Fibroblast of skin of right quadriceps (primary cell): ENCODE measurements around the gene RBM18.

Source experiments
- DNase-seq: peaks from one replicate; pipeline ENCODE4 v3.0.0-alpha.2; 2013

The RBM18 gene

DNA sequence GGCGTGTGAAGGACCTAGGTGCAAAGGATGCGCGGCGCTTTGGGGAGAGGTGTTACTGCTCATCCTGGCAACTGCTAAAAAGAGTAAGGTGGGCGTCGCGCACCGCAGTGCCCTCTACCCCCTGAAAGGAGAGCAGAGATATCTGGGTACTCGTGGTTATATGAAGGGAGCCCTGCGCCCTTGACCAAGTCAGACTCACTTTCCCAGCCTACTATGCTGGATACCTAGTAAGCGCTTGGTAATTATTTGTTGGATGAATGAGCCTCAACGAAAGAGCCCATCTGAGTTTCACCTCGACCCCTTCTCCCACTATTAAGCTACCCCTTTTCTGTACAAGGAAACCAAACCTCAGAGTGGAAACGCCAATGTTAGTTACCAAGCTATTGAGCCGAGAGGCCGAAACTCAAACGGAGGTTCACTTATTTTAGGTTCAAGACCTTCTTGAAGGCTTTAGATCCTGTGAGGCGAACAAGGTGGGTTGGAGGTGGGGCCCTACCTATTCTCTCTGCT lies 43.9 kb downstream of the RBM18 start:
- DNase-seq = no peak

DNA sequence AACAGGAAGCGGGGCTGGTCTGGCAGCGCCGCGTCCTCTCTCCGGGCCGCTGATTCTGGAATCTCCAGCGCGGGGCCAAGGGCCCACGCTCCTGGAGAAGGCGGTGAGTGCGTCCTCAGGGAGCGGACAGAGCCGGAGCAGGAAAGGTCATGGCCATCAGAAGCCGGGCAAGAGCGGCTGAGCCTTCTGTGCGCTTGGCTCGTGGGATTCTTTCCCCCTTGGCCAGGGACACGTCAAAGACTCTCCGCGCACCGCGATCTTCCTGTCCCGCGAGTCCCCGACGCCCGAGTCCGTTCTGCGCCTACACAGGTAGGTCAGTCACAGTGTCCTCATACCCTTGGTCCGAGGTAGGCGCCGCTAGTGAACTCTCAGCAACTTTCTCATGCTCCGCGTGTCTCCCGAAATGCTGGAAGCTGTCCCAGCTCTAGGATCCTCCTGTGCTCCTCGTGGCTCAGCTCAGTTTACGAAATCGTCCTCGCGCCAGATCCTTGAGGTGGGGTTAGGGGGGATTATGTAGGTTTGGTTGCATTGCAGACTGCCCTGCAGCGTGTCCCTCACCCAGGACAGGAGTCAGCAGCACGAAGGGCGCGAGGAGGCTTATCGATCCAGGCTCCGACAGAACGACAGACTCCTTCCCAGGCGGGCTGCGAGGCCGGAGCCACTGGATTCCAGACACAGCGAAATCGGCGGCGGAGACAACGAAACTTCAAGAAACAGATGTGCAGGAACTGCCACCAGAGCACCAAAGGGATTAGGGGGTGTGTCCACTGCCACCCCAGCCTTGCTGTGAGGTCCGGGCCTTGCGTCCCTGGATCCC lies 44.6 kb downstream of the RBM18 start:
- peak; percentile 20 for DNase-seq

- no peak for DNase-seq
Observed at GRCh38 chr9:122218935-122219855, 45.4 kb downstream of the RBM18 start.

DNA sequence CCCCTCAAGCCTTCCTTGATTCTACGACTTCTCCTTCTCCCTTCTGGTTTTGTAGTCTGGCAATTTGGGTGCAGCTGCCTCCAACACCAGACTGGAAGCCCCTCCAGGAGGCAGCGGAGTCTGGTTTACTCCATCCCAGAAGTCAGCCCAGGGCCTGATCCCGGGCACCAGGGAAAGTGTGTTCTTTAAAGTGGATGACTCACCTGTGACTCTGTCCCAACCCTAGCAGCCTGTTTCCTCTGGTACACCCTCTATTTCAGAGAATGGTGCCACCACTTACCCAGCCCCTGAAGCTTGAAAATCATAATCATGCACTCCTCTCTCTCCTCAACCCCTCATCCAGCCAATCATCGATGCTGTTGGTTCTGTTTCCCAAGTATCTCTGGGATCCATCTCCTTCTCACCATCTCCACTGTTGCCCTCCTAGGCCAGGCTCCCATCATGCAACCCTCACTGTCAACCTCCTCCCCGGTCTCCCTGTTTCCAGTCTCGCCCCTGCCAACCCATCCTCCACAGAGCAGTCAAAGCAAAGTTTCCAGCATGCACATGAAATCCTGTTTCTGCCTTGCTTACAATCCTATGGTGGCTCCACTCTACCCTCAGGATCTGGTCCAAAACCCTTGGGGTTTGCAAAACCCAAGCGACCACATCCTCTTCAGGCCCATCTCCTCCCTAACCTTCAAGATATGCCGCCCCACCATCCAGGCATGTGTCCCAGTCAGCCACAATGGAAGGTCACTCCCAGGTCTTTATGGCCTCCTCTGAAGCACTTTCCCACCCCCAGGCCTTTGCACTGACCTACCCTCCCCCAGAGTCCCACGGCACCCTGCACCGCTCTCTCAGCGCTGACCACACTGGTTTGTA lies 46.3 kb downstream of the RBM18 start:
- DNase-seq = no peak

GRCh38 chr9:122217640-122218039 lies 47.0 kb downstream of the RBM18 start:
- no peak for DNase-seq

- no peak for DNase-seq
Observed at GRCh38 chr9:122216798-122217418, 47.7 kb downstream of the RBM18 start.

- DNase-seq = no peak
Observed at GRCh38 chr9:122216138-122216797, 48.4 kb downstream of the RBM18 start.

- no peak for DNase-seq
Observed at GRCh38 chr9:122215663-122216062, 49.0 kb downstream of the RBM18 start.

DNA sequence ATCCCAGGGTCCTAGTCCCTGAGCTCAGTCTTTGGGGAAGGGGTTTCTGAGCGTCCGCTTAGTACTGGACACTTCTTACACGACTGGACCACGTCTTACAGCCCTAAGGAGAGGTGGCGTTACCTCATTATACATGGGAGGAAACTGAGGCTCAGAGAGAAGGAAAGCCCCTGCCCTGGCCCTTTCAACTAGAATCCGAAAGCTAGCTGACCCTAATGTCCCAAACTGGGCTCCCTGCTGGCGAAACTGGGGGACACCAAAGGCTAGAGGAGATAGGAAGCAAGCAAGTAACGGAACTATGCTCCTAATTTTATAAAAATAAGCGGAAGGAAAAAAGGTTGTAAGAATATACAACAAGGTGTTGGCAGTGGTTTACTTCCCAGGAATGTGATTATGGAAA lies 50.1 kb downstream of the RBM18 start:
- no peak for DNase-seq

DNA sequence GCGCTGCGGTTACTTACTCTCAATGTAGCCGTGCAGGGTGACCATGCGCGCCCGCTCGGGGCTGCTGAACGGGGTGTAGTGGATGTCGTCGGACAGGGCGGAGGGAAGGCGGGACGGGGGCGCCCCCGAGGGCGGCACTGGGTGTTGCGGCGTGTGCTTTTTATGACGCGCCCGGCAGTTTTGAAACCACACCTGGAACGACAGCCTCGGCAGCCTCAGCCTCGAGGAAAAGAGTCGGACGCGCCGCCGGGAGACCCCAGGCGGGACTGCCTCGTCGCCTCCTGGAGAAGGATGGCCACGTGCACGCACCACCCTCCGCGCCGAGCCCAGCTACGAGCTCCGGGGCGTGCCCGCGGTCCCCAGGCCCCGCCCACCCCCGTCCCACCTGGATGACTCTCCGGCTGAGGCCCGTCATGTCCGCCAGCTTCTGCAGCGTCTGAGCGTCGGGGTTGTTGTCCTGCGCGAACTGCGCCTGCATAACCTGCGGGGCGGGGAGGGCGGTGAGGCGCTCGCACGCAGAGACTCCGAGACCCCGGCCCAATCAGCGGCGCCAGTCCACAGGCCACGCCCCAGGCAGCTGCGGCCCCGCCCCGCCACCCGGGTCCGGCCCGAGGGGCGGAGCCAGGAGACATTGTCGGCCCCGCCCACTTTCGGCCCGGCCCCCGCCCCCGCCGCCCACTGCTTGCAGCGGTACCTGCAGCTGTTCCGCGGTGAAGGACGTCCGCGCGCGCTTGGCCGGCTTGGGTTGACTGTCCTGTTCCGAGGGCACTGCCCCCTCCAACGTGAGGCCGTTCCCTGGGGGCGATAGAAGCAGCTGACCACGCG lies 50.8 kb downstream of the RBM18 start:
- DNase-seq = no peak

- no peak for DNase-seq
Observed at GRCh38 chr9:122213102-122213588, 51.5 kb downstream of the RBM18 start.

DNA sequence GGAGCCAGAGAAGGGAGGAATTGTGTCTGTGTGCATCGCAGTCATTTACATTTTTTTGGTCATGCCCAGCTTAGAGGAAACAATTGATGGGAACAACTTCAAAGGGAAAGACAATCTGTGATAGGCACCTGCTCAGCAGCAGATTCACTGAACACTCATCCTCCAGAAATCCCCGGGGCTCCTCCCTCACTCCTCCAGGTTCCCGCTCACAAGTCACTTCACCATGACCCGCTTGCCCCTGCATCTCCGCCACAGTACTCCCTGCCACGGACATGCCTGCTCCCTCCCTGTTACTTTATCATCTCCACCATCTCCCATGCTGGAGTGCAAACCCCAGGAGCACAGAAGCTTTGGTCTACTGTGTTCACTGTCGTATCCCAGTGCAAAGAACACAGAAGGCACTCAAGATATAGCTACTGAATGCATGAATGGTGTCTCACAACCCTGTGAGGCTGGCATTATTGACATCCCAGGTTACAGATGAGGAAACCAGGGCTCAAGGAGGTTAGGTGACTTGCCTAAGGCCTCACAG lies 52.1 kb downstream of the RBM18 start:
- no peak for DNase-seq

DNA sequence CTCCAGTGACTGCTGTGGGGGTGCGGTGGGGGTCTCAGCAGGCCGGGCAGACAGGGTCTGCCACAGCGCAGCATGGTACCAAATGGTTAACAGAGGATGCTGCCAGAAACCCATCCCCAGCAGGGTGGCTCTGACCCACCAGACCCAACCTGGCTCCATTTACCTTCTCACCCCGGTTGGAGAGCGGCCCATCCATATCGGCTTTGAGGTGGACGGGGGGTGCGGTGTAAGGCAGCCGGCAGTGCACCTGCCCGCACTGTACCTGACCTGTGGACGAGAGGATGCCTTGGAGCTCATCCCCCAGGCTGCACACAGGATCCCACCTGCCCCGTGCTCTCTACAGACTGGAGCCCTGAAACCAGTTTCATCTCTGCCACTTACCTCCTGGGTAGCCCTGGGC lies 55.2 kb downstream of the RBM18 start:
- DNase-seq = no peak

- DNase-seq = no peak
Observed at GRCh38 chr9:122207096-122207495, 57.5 kb downstream of the RBM18 start.

DNA sequence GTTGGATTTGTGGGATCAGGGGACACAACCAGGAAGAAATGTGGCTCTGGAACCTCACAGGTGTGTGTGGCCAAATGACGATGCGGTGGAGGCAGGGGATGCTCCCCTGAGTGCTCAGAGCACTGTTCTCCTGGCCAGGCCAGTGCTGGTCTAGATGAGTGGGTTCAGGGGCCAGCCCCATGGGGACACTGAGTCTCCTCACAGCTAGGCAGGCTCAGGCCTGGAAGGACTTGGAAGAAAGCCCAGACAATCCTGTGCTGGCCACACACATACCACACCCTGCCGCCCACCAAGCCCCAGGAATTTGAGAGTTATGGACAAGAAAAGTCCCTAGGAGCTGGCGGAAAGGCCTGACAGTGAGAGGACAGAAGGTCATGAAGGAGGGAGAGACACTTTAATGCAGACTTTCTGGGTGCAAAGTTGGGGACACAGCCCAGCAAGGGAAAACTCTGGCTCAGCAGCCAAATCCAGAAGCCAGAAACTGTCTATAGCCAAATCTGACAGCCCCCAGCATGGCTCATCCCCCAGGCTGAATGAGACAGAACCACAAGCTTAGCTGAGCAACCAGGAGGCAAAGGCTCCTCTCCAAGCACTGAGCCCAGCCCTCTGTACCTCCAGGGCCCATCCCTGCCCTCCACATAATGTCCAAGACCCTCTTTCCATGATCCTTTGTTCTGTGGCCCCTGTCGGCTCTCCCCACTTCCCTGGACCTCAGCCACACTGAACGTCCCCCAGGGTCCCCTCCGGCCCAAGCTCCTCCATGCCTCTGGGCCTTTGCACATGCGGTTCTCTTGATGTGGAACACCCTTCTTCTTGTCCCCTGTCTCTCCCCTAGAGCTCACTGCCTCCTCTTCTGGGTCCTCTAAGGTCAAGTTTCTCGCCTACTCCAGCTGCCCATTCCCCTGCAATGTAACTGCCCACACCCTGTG lies 58.3 kb downstream of the RBM18 start:
- peak; percentile 76 for DNase-seq

DNA sequence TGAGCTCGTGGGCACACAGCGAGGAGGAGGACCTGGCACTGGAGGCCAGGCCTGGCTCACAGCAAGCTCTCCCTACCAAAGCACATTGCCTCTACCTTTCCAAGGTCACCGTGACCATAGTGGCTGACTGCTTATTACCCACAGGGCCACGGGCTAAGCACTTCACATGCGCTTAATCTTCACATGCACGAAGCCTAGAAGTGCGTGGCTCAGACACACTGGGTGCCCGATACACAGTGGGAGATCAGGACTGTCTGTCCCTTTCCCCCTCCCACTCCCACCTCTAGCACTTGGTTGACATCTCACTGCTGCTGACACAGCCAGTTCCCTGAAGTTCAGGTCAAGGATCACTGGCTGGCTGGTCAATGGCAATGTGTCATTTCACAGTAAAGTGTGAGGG lies 59.5 kb downstream of the RBM18 start:
- DNase-seq = no peak

GRCh38 chr9:122204491-122204890 lies 60.1 kb downstream of the RBM18 start:
- no peak for DNase-seq

DNA sequence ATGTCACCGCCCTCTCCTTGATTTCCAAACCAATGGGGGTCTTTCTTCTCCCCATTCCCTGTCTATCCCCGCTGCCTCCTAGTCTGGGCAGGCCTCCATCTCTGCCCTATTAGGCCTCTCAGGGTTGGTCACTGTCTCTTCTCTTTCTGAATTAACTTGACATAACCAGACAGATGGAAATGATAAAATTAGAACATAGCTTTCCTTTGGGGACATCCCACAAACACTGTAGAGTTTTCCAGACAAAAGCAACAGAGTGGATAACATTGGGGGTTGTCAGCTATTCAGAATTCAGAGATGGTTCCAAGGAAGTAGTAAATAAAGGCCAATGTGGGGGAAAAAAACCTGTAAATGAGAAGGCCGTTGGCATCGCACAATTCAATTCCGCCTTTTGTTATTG lies 60.6 kb downstream of the RBM18 start:
- no peak for DNase-seq

DNA sequence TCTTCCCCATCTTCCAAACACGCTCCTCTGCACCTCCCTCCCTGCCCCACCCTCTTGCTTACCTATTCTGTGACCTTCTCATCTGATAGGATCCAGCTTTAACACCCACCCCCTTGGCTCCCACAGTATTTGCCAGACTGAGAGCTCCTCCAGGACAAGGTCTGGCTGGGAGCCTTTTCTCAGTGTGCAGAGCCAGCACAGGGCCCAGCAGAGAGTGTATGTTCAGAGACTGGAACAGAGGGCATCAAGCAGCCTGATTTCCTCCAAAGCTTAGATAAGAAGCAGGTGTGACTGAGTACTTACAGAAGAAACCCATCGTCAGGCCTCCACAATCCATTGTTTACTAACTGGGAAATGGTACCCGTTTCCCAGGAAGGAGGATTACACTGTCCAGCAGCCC lies 62.5 kb downstream of the RBM18 start:
- DNase-seq = no peak
